HEK293T (cell line): ENCODE measurements around the gene DLG5.

Source experiments
- BHLHE40 ChIP-seq: fragments of 450-650 bp; IDR thresholded peaks from 2 replicates; pipeline ENCODE4 v1.6.1; 2016; ENCODE audit warnings: mild to moderate bottlenecking, moderate library complexity, borderline replicate concordance
- CTBP1 ChIP-seq: fragments of 450-650 bp; IDR thresholded peaks from 2 replicates; pipeline ENCODE4 v1.6.1; 2016; ENCODE audit warnings: borderline replicate concordance
- ELF4 ChIP-seq: fragments of 450-650 bp; IDR thresholded peaks from 2 replicates; pipeline ENCODE4 v1.6.1; 2017; ENCODE audit warnings: antibody characterized with exemption
- L3MBTL2 ChIP-seq: fragments of 450-650 bp; conservative IDR thresholded peaks from 2 replicates; pipeline ENCODE4 v1.6.1; 2016; ENCODE audit warnings: mild to moderate bottlenecking
- SP1 ChIP-seq: fragments of 450-650 bp; IDR thresholded peaks from 2 replicates; pipeline ENCODE4 v1.6.1; 2017
- TARDBP ChIP-seq: fragments of 450-650 bp; IDR thresholded peaks from 2 replicates; pipeline ENCODE4 v1.6.1; 2016
- ZNF384 ChIP-seq: fragments of 450-650 bp; IDR thresholded peaks from 2 replicates; pipeline ENCODE4 v1.6.1; 2016

DNA sequence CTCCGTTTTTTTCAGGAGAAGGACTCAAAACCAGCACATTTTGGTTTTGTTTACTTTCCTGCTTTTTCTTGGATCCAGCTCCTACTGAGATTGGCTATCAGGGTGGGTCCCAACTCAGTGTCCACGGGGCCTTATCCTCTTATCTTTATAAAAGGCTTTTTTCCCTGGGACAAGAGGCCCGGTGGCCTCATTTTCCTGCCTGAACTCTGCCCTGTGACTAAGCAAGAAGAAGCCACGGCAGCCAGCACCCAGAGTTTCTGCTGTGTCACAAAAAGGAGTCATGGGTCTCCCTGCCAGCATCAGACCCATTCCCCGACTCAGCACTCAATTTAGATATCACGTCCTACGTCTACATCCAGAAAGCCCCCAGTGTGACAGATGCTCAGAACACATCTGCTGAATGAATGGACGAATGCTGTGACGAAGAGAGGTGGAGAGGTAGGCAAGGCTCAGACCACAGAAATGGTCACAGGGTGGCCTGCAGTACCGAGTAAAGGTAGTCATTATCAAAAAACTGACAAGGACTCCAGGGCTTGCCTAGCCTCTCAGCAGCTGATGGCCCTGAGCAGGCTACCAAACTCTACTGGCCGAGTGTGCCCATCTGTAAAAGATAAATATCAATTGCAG, 16.7 kb downstream of the DLG5 start:
- TF ChIP-seq BHLHE40 (no peak), CTBP1 (no peak), ZNF384 (no peak), L3MBTL2 (no peak), SP1 (no peak), TARDBP (no peak), ELF4 (no peak)
